Measurements from ENCODE around the gene IQSEC1.
"Not testable (repeated sequence)": the region's sequence is repeated elsewhere in the genome, so short reads cannot be mapped to it uniquely, and the experiment has no call there.

Gene IQSEC1

GRCh38 chr3:12853847-12854246 lies 219.4 kb downstream of the IQSEC1 start:
- DNase-seq = not testable (repeated sequence)

GRCh38 chr3:12852201-12852600 lies 221.0 kb downstream of the IQSEC1 start:
- intact Hi-C loops (cut with DNase I) = no loop called here
- DNase-seq = no peak

More at GRCh38 chr3:12853847-12854246, 219.4 kb downstream of the IQSEC1 start:
- intact Hi-C loops (cut with DNase I) = not testable (repeated sequence)
